Left lung (tissue), 10 donors: ENCODE measurements around the gene UNC5C. TPM values are rescaled to one million over a fixed set of nuclear protein-coding genes. Genes with fewer than 3 reads are reported as not detected.

ENCODE experiments used
- ATAC-seq: fragments of 200-7000 bp; cut with Tn5 transposase; one replicate; pipeline ENCODE4 v1.9.1; 2020; ENCODE audit warnings: moderate library complexity
- DNase-seq, 4 donors: peaks; one replicate each; pipeline ENCODE4 v3.0.0-alpha.2; 2013 to 2020
- H3K27ac ChIP-seq, 2 donors: fragments of 200-600 bp; sonication (generic) in 1 of 2; one replicate each; pipeline versions ENCODE4 v1.5.0 to v1.8.0; 2020 to 2021
- H3K27me3 ChIP-seq, 2 donors: fragments of 200-600 bp; sonication (generic) in 1 of 2; one replicate each; pipeline versions ENCODE4 v1.5.0 to v1.8.0; 2020 to 2021
- H3K36me3 ChIP-seq, 2 donors: fragments of 200-600 bp; sonication (generic) in 1 of 2; one replicate each; pipeline versions ENCODE4 v1.5.0 to v1.8.0; 2020 to 2021
- H3K4me1 ChIP-seq, 2 donors: fragments of 200-600 bp; one replicate each; pipeline ENCODE4 v1.8.0; 2021
- H3K4me3 ChIP-seq, 2 donors: fragments of 200-600 bp; sonication (generic) in 1 of 2; one replicate each; pipeline versions ENCODE4 v1.5.0 to v1.8.0; 2020 to 2021; ENCODE audit warnings: mild to moderate bottlenecking in 1 of 2
- H3K9me3 ChIP-seq, 2 donors: fragments of 200-600 bp; sonication (generic) in 1 of 2; one replicate each; pipeline versions ENCODE4 v1.5.0 to v1.8.0; 2020 to 2021
- intact Hi-C, 2 donors: fragments of 100-400 bp; cut with DNase I; formaldehyde crosslinking; loops; one replicate each; pipeline versions ENCODE4 v1.11.2 to v1.14.2; 2022
- polyA plus RNA-seq, 6 donors: library from polyadenylated mRNA; unstranded; fragments of 120-200 nt; gene quantifications; one replicate each; pipeline ENCODE4 v1.2.1, GENCODE V29; 2013; ENCODE audit not compliant: insufficient read length in 6 of 6
- total RNA-seq, 2 donors: library from RNA; stranded (reverse); fragmentation: NEBNext Ultra II Directional; extraction: Animal tissue kit (Norgen Biotek cat#: 25700); gene quantifications; one replicate each; pipeline ENCODE4 v1.2.1, GENCODE V29; 2021
- TF ChIP-seq, protein P1 (sequence below), 2 donors: fragments of 200-600 bp; sonication (generic) in 1 of 2; IDR thresholded peaks; one replicate each; pipeline versions ENCODE4 v1.5.0 to v1.8.0; 2021; ENCODE audit warnings: antibody characterized with exemption in 2 of 2
- donor health status: DM: no; HTN: yes; CAD: no.
- donor health status: DM: no; HTN: no; CAD: no.

UNC5C gene
- total and polyA plus RNA-seq, 8 donors = 9.0 to 49.5 (median 40.5) TPM

DNA sequence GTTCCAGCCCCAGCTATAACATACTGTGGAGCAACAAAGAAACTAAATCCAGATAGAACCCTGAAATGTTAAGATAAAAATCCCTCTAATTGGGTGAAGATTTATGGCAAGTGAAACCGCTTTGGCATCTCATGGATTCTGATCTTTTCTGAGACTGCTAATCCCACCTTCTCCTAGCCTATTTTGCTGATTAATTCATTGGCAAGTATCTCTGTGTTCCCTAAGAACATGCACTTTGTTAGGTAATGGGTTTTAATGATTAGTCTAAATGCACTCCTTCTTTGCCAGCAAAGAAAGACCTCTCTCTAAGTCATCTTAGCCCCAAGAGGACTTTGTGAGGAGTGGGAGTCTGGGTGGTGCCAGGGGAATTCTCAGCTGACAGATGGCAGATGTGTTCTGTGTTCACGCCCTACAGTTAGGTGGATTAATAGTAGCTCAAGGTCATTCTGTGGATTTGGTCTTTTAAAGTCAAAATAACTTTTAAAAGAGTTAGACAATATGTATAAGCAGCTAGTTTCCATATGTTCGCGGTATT is 171.3 kb downstream of the UNC5C start:
- H3K36me3 ChIP-seq = no peaks in the 10 kb centered on the region
- no peaks in the 10 kb centered on the region for H3K27me3 ChIP-seq
- H3K9me3 ChIP-seq = no peaks in the 10 kb centered on the region
- TF ChIP-seq, protein P1, sequence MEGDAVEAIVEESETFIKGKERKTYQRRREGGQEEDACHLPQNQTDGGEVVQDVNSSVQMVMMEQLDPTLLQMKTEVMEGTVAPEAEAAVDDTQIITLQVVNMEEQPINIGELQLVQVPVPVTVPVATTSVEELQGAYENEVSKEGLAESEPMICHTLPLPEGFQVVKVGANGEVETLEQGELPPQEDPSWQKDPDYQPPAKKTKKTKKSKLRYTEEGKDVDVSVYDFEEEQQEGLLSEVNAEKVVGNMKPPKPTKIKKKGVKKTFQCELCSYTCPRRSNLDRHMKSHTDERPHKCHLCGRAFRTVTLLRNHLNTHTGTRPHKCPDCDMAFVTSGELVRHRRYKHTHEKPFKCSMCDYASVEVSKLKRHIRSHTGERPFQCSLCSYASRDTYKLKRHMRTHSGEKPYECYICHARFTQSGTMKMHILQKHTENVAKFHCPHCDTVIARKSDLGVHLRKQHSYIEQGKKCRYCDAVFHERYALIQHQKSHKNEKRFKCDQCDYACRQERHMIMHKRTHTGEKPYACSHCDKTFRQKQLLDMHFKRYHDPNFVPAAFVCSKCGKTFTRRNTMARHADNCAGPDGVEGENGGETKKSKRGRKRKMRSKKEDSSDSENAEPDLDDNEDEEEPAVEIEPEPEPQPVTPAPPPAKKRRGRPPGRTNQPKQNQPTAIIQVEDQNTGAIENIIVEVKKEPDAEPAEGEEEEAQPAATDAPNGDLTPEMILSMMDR (IDR thresholded peaks at IDR 0.05) = no peak
- intact Hi-C loops = no loop called here
- DNase-seq (no peak), ATAC-seq (no peak)
- H3K4me3 ChIP-seq = no peak overlapping the region
- H3K27ac ChIP-seq = no peak overlapping the region
- no peaks in the 10 kb centered on the region for H3K4me1 ChIP-seq

DNA sequence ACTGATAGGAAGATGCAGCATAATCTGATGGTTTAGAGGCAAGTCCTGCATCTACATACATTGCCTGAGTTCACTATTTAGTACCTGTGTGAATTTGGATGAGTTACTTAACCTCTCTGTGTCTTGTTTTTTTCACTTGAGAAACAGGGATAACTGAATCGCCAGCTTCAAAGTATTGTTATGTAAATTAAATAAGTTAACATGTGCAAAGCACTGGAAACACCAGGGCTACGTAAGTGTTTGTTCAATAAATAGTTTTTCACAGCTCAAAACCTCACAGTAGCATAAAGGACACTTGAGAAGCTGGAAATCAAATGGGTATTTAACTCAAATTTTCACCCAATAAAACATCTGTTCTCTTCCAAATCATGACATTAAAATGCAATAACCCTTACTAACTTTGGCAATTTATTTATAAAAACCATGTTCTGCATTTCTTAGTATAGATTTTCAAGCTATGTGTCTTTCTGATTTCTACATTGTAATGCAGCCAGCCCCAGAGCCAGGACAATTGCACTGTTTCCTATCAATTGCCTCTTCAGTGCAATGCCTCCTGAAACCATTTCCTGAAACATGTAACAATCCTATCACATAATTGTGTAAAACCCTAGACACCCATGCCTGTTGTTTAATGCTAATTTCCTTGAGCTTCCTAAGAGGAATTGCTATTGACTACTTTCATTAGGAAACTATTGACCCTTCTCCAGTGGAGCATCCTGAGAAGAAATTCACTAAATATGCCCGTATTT is 177.1 kb downstream of the UNC5C start:
- TF ChIP-seq, protein P1 (IDR thresholded peaks at IDR 0.05) = no peak
- intact Hi-C loops = no loop called here
- ATAC-seq (peak; percentile 49), DNase-seq (no peak)
- Histone ChIP-seq H3K4me1 (no peaks in the 10 kb centered on the region), H3K4me3 (no peak overlapping the region), H3K27ac (no peak overlapping the region), H3K27me3 (no peaks in the 10 kb centered on the region), H3K9me3 (no peaks in the 10 kb centered on the region), H3K36me3 (no peaks in the 10 kb centered on the region)

DNA sequence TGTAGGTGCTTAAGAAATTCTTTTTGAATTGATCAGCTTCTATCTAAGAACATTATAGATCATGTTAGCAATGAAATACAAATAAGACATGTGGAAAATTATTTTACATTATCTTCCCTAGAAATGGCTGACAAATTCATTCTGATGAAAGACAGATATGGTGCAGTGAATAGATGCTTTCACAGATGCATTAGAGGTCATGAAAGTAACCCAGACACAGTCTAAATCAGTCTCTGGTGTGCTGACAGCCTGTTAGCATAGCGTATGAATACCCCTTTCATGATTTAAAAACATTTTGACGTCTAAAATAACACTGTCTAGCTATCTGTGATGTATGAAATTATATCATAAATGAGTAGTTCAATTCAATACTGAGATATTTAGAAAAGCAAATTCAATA is 180.9 kb downstream of the UNC5C start:
- Histone ChIP-seq H3K27me3 (no peaks in the 10 kb centered on the region), H3K4me3 (no peak overlapping the region), H3K27ac (no peak overlapping the region), H3K4me1 (no peaks in the 10 kb centered on the region), H3K36me3 (no peaks in the 10 kb centered on the region), H3K9me3 (no peaks in the 10 kb centered on the region)
- intact Hi-C loops = no loop called here
- no peak for DNase-seq
- ATAC-seq = no peak
- TF ChIP-seq, protein P1 (IDR thresholded peaks at IDR 0.05) = no peak

DNA sequence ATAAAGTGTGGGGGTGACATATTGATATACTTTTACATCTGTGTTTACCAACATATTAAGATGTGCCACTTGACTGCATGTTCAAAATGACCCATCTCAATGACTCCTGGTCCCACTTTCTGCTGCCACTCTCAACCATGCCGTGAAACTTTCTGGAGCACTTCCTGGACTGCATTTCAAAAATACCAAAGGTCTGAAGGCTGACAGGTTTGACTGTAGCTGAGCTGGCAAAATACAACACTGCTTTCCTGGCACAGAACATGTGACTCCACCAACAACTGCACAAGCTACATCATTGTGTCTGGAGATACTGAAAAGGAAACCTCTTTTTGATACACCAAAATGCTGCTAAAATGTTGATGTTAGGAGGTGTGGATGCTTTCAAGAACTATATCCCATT is 184.8 kb downstream of the UNC5C start:
- intact Hi-C loops = no loop called here
- ATAC-seq (peak; percentile 52), DNase-seq (no peak)
- Histone ChIP-seq H3K9me3 (no peaks in the 10 kb centered on the region), H3K27me3 (no peaks in the 10 kb centered on the region), H3K4me1 (peaks cover 2 to 5% of the 10 kb centered on the region in 2 donors), H3K4me3 (no peak overlapping the region), H3K27ac (no peak overlapping the region), H3K36me3 (no peaks in the 10 kb centered on the region)
- TF ChIP-seq, protein P1 (IDR thresholded peaks at IDR 0.05) = no peak

DNA sequence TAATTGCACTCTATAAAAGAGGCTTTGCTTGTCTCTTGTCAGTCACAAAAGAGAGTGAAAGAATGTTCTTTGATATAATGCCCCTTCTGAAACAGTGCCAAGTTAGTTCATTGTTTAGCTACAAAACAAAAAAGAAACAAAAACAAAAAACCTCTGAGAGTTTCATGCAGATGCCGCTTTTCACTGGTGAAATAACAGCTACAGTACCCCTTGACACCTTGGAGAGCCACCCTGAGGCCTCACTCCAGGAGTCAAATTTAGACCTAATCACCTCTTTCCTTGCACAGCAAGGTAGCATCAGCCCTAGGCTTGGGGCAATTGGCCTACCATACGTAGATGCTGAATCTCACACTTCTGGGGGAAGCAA is 185.2 kb downstream of the UNC5C start:
- DNase-seq (no peak), ATAC-seq (no peak)
- H3K27me3 ChIP-seq = no peaks in the 10 kb centered on the region
- H3K27ac ChIP-seq = no peak overlapping the region
- peaks cover 2 to 5% of the 10 kb centered on the region in 2 donors for H3K4me1 ChIP-seq
- TF ChIP-seq, protein P1 (IDR thresholded peaks at IDR 0.05) = no peak
- intact Hi-C loops = no loop called here
- no peaks in the 10 kb centered on the region for H3K36me3 ChIP-seq
- no peak overlapping the region for H3K4me3 ChIP-seq
- H3K9me3 ChIP-seq = no peaks in the 10 kb centered on the region
